ENCODE data around the gene COL6A1.
"Not testable (repeated sequence)": the region's sequence is repeated elsewhere in the genome, so short reads cannot be mapped to it uniquely, and the experiment has no call there.

COL6A1 gene

GRCh38 chr21:45959182-45959581, 22.4 kb upstream of the COL6A1 start:
- Histone ChIP-seq H3K27me3 (ENCODE audit: insufficient read depth, poor library complexity, severe bottlenecking) (no peaks in the 10 kb centered on the region), H3K4me3 (replicated peaks; ENCODE audit: insufficient read depth, low read length) (no peak overlapping the region), H3K27ac (replicated peaks) (no peak overlapping the region)
- no peak for DNase-seq (ENCODE audit: low read depth in 1 of 2, low spot score in 1 of 2)
- TF ChIP-seq SPI1 (IDR thresholded peaks at IDR 0.05; ENCODE audit: borderline replicate concordance, low read depth) (no peak), POLR2AphosphoS5 (IDR thresholded peaks at IDR 0.05; ENCODE audit: low read depth) (no peak), CTCF (IDR thresholded peaks at IDR 0.05; ENCODE audit: insufficient read depth, low read length) (no peak), GABPA (IDR thresholded peaks at IDR 0.05; ENCODE audit: low read depth) (no peak), REST (IDR thresholded peaks at IDR 0.05; ENCODE audit: insufficient replicate concordance, low read depth) (no peak)

GRCh38 chr21:45959779-45960390, 21.7 kb upstream of the COL6A1 start:
- Histone ChIP-seq H3K27ac (replicated peaks) (no peak overlapping the region), H3K4me3 (replicated peaks; ENCODE audit: insufficient read depth, low read length) (no peak overlapping the region), H3K27me3 (ENCODE audit: insufficient read depth, poor library complexity, severe bottlenecking) (no peaks in the 10 kb centered on the region)
- DNase-seq (ENCODE audit: low read depth in 1 of 2, low spot score in 1 of 2) = no peak
- TF ChIP-seq GABPA (IDR thresholded peaks at IDR 0.05; ENCODE audit: low read depth) (no peak), CTCF (IDR thresholded peaks at IDR 0.05; ENCODE audit: insufficient read depth, low read length) (no peak), SPI1 (IDR thresholded peaks at IDR 0.05; ENCODE audit: borderline replicate concordance, low read depth) (no peak), REST (IDR thresholded peaks at IDR 0.05; ENCODE audit: insufficient replicate concordance, low read depth) (no peak), POLR2AphosphoS5 (IDR thresholded peaks at IDR 0.05; ENCODE audit: low read depth) (no peak)

GRCh38 chr21:45961408-45961807, 20.2 kb upstream of the COL6A1 start:
- not testable (repeated sequence) for H3K4me3 ChIP-seq (replicated peaks; ENCODE audit: insufficient read depth, low read length); H3K27ac ChIP-seq (replicated peaks); H3K27me3 ChIP-seq (ENCODE audit: insufficient read depth, poor library complexity, severe bottlenecking); DNase-seq (ENCODE audit: low read depth in 1 of 2, low spot score in 1 of 2)

- TF ChIP-seq REST (IDR thresholded peaks at IDR 0.05; ENCODE audit: insufficient replicate concordance, low read depth) (no peak), SPI1 (IDR thresholded peaks at IDR 0.05; ENCODE audit: borderline replicate concordance, low read depth) (no peak), POLR2AphosphoS5 (IDR thresholded peaks at IDR 0.05; ENCODE audit: low read depth) (no peak), GABPA (IDR thresholded peaks at IDR 0.05; ENCODE audit: low read depth) (no peak), CTCF (IDR thresholded peaks at IDR 0.05; ENCODE audit: insufficient read depth, low read length) (no peak)
- Histone ChIP-seq H3K27me3 (ENCODE audit: insufficient read depth, poor library complexity, severe bottlenecking) (no peaks in the 10 kb centered on the region), H3K4me3 (replicated peaks; ENCODE audit: insufficient read depth, low read length) (no peak overlapping the region), H3K27ac (replicated peaks) (no peak overlapping the region)
- no peak for DNase-seq (ENCODE audit: low read depth in 1 of 2, low spot score in 1 of 2)
Measured at GRCh38 chr21:45962531-45963231, 18.9 kb upstream of the COL6A1 start.
